Renal cortical epithelial cell (primary cell): ENCODE data around the gene ZNF101. TPM values are rescaled to one million over a fixed set of nuclear protein-coding genes. Genes with fewer than 3 reads are reported as not detected.
A peak's percentile ranks its signal among the peaks of the same experiment; 100 is the strongest.

ENCODE experiments used
- DNase-seq: peaks from one replicate; pipeline ENCODE4 v3.0.0-alpha.2; 2011; ENCODE audit warnings: low read depth
- total RNA-seq: library from RNA; depleted of rRNA; stranded (reverse); fragments of >200 nt; gene quantifications from 2 replicates; pipeline ENCODE4 v1.2.3, GENCODE V29; 2014

ZNF101 gene
- total RNA-seq, 1 donor from 2014 or later: 10.8 TPM

- DNase-seq: no peak
These were observed 43.5 kb downstream of the ZNF101 start for GRCh38 chr19:19711934-19712828.

DNA sequence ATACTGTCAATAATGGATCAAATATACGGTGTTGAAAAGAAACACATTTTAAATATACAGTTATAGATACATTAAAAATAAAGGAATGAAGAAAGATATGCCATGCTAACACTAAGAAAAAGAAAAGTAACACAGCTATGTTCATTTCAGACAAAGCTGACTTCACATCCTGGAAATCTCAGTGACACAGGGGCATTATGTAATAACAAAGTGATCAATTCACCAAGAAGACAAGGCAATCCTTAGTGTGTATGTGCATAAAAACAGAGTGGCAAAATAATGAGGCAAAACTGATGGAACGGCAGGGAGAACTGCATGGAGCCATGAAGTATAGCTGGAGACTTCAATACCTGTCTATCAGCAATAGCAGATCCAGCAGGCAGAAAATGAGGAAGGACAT, 51.2 kb downstream of the ZNF101 start:
- no peak for DNase-seq

DNA sequence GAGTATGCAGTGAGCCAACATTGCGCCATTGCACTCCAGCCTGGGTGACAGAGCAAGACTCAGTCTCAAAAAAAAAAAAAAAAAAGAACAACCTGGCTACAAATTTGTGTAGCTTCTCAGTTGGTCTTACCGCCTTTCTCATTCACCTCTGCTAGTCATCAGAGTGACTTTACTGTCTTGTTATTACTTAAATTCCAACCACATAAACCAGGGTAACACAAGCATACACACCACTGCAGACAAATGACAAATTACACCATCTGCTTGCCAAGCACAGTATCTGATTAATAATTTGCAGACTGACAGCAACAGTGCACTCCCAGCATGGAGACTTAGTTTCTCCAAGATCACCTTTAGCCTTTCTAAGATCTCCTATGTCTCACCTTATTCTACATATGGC, 53.3 kb downstream of the ZNF101 start:
- DNase-seq: no peak

GRCh38 chr19:19732579-19733501, 64.2 kb downstream of the ZNF101 start, which contains the start of gene ZNF14:
TSS of gene ZNF14 (minus strand) at chr19:19733112. CDS start at chr19:19732958, 154 bp downstream.
- peak; percentile 89 for DNase-seq

Other genes starting within 250 kb of the ZNF101 start
- gene TSSK6, start 153.3 kb upstream of the ZNF101 start, total RNA-seq: 0.69 and 3.0 TPM in 2 replicates
- gene NDUFA13, start 152.6 kb upstream of the ZNF101 start, total RNA-seq: 147 and 201 TPM in 2 replicates
- 0.50 and 0.69 TPM in 2 replicates for gene YJEFN3, start 139.9 kb upstream of the ZNF101 start, total RNA-seq
- 0.60 TPM in 1 of 2 replicates, not detected in the other for gene CILP2, start 130.6 kb upstream of the ZNF101 start, total RNA-seq
- 1.7 and 2.6 TPM in 2 replicates for gene PBX4, start 50.2 kb upstream of the ZNF101 start, total RNA-seq
- 8.5 and 14.9 TPM in 2 replicates for gene LPAR2, start 40.6 kb upstream of the ZNF101 start, total RNA-seq
- 15.8 and 18.7 TPM in 2 replicates for gene GMIP, start 25.2 kb upstream of the ZNF101 start, total RNA-seq
- gene ATP13A1, start 5.2 kb upstream of the ZNF101 start, total RNA-seq: 88.0 and 171 TPM in 2 replicates
- gene ZNF14, start 64.3 kb downstream of the ZNF101 start, total RNA-seq: 5.9 and 12.4 TPM in 2 replicates
- gene ZNF506, start 152.9 kb downstream of the ZNF101 start, total RNA-seq: 20.8 and 38.4 TPM in 2 replicates
- gene ZNF253, start 197.0 kb downstream of the ZNF101 start, total RNA-seq: 5.0 and 14.7 TPM in 2 replicates
- gene ZNF93, start 232.1 kb downstream of the ZNF101 start, total RNA-seq: 10.0 and 14.9 TPM in 2 replicates